ENCODE results near the gene UBE2L3. TPM values are rescaled to one million over a fixed set of nuclear protein-coding genes. Genes with fewer than 3 reads are reported as not detected.

Gene UBE2L3
- total and polyA plus RNA-seq, 10 of the 15 experiments (the other 5 are each of a cell fraction or from before 2014, with no cell fraction given), result 55.7 to 168 (median 113) TPM

- H3K79me2 ChIP-seq (ENCODE audit: control insufficient read depth, insufficient read depth, low read length), result peaks cover 27% of the 10 kb centered on the region
- TSS peak; percentile 89 for BruUV-seq (replicated peaks)
- CTCF ChIA-PET, result interaction anchor here (0.6 to 5.9 kb wide), 24 partner anchors 9 to 310 kb away, joined by 3 to 106 read pairs (median 5); partner anchors contain the start of genes PPIL2 and SDF2L1
- H4K20me1 ChIP-seq (ENCODE audit: control insufficient read depth, insufficient read depth), result no peaks in the 10 kb centered on the region
- FAIRE-seq (peak; percentile 93), DNase-seq (ENCODE audit: low read depth, low spot score) (peak; percentile 73), ATAC-seq (peak; percentile 93)
- SMC1A ChIA-PET (ENCODE audit: uncharacterized antibody, unreplicated experiment), result interaction anchor here (0.6 to 3.1 kb wide), 9 partner anchors 12 to 65 kb away, joined by 3 to 39 read pairs (median 6); partner anchors contain the start of gene SDF2L1
- peak within 1 kb of the TSS; percentile 93 for H3K9ac ChIP-seq (ENCODE audit: control insufficient read depth, insufficient read depth, low read length)
- H3K4me2 ChIP-seq (ENCODE audit: control insufficient read depth, insufficient read depth), result peak within 1 kb of the TSS; percentile 87
- H3K9me3 ChIP-seq (replicated peaks; ENCODE audit: control insufficient read depth, insufficient read depth, low read length), result no peaks in the 10 kb centered on the region
- RAD21 ChIA-PET (ENCODE audit: unreplicated experiment), result interaction anchor here (0.7 to 3.8 kb wide), 9 partner anchors 12 to 323 kb away, joined by 3 to 50 read pairs (median 3); partner anchors contain the start of genes PPIL2, PPM1F and SDF2L1
- peaks cover 6 to 9% of the 10 kb centered on the region in 2 experiments; a peak in 3 of 4 replicates for H3K36me3 ChIP-seq (ENCODE audit: control insufficient read depth in 2 of 2, insufficient read depth in 2 of 2, low read length in 1 of 2)
- H3K4me1 ChIP-seq (ENCODE audit: control insufficient read depth, insufficient read depth, low read length), result peaks cover 10% of the 10 kb centered on the region; the same call in 1 of the 2 replicates
- intact Hi-C loops (cut with micrococcal nuclease; ENCODE audit: unreplicated experiment) (no loop called here), in situ Hi-C loops (cut with MboI) (no loop called here)
- POLR2A ChIA-PET, result interaction anchor here (0.8 to 3.9 kb wide), 6 partner anchors 12 to 60 kb away, joined by 3 to 42 read pairs (median 4); partner anchors contain the start of gene SDF2L1
- 2% methylated on average over 75 of the region's 93 CpGs for WGBS (ENCODE audit: insufficient coverage, insufficient replicate concordance, low lambda C conversion rate, missing lambda C conversion rate)
- no peaks in the 10 kb centered on the region for H3K27me3 ChIP-seq (replicated peaks in 1 of 2; ENCODE audit: control insufficient read depth in 2 of 2, insufficient read depth in 2 of 2, low read length in 1 of 2)
- peak within 1 kb of the TSS; percentile 57 for H2AFZ ChIP-seq (ENCODE audit: control insufficient read depth, low read depth, low read length)
- H3K27ac ChIP-seq (ENCODE audit: control insufficient read depth, insufficient read depth), result peak within 1 kb of the TSS; percentile 93
- peak within 1 kb of the TSS; percentile 98 for H3K4me3 ChIP-seq
- TF ChIP-seq BRCA1 (IDR thresholded peaks at IDR 0.05; ENCODE audit: low read depth, low read length) (no peak; the same call in 1 of the 2 replicates), E4F1 (IDR thresholded peaks at IDR 0.05; ENCODE audit: borderline replicate concordance, partially characterized antibody) (peak; percentile 88), RCOR1 (conservative IDR thresholded peaks at IDR 0.05; ENCODE audit: low read depth, low read length) (no peak), BCL3 (IDR thresholded peaks at IDR 0.05; ENCODE audit: borderline replicate concordance, insufficient read depth, low read depth, low read length, poor library complexity, severe bottlenecking) (no peak), MTA2 (IDR thresholded peaks at IDR 0.05; ENCODE audit: low read depth) (no peak), CEBPZ (IDR thresholded peaks at IDR 0.05; ENCODE audit: low read depth, low read length) (no peak), IKZF2 (IDR thresholded peaks at IDR 0.05) (peak in 1 of 2 experiments; percentile 38; a peak in 2 of 4 replicates), PKNOX1 (IDR thresholded peaks at IDR 0.05) (no peak), LARP7 (IDR thresholded peaks at IDR 0.05) (peak; percentile 88), SRF (IDR thresholded peaks at IDR 0.05; ENCODE audit: low read depth in 2 of 2, low read length in 2 of 2) (peak; percentile 71 to 92), BACH1 (IDR thresholded peaks at IDR 0.05; ENCODE audit: borderline replicate concordance) (peak; percentile 80), HDGF (IDR thresholded peaks at IDR 0.05) (peak; percentile 91), CBFB (IDR thresholded peaks at IDR 0.05; ENCODE audit: low read depth) (no peak; the same call in 1 of the 2 replicates), YBX1 (IDR thresholded peaks at IDR 0.05) (no peak)
Observed at GRCh38 chr22:21629255-21630149, 62.0 kb downstream of the UBE2L3 start, which contains the start of gene YDJC. Gene YDJC, minus strand, starts transcription at chr22:21630022. Its CDS starts 8 bp downstream, at chr22:21630014.
